Naive thymus-derived CD4-positive, alpha-beta T cell (primary cell): ENCODE results near the gene CACUL1. TPM values are rescaled to one million over a fixed set of nuclear protein-coding genes. Genes with fewer than 3 reads are reported as not detected.

Source experiments
- ATAC-seq: fragments of 150-1000 bp; cut with Tn5 transposase; 2 replicates; pipeline ENCODE4 v1.10.0; 2021; ENCODE audit warnings: mild to moderate bottlenecking, moderate library complexity
- CTCF ChIA-PET: fragments of 350-600 bp; sonication (Branson Sonifier 250); formaldehyde crosslinking; loops from one replicate; lab custom pipeline; 2021; ENCODE audit warnings: antibody characterized with exemption; lab: Charles Lee
- POLR2A ChIA-PET: fragments of 350-600 bp; sonication (Branson Sonifier 250); formaldehyde crosslinking; loops from one replicate; lab custom pipeline; 2021; ENCODE audit warnings: antibody characterized with exemption, inconsistent platforms; lab: Charles Lee
- DNase-seq, 9 donors: peaks; one replicate each; pipeline versions ENCODE4 v3.0.0 to v3.0.0-alpha.2; 2020 to 2022; ENCODE audit warnings: mixed read lengths in 1 of 9
- H3K27ac ChIP-seq: one replicate; pipeline ENCODE4 v1.7.0; 2013; ENCODE audit warnings: mild to moderate bottlenecking, low read depth, low read length, moderate library complexity
- H3K27me3 ChIP-seq, 2 donors: one replicate each; pipeline ENCODE4 v1.7.0; 2013; ENCODE audit warnings: low read length in 2 of 2, mild to moderate bottlenecking in 2 of 2, moderate library complexity in 2 of 2; ENCODE audit not compliant: control insufficient read depth in 2 of 2, insufficient read depth in 2 of 2
- H3K36me3 ChIP-seq, 3 experiments: 1 replicate in 2 of 3; 2 replicates in 1 of 3; pipeline ENCODE4 v1.7.0; 2013; ENCODE audit warnings: low read length in 3 of 3, mild to moderate bottlenecking in 3 of 3, moderate library complexity in 1 of 3; ENCODE audit not compliant: insufficient read depth in 3 of 3, control insufficient read depth in 2 of 3
- H3K4me1 ChIP-seq, 2 donors: one replicate each; pipeline ENCODE4 v1.7.0; 2013; ENCODE audit warnings: low read length in 2 of 2, mild to moderate bottlenecking in 2 of 2, moderate library complexity in 1 of 2; ENCODE audit not compliant: control insufficient read depth in 2 of 2, insufficient read depth in 2 of 2
- H3K4me3 ChIP-seq: 2 replicates; pipeline ENCODE4 v1.7.0; 2013; ENCODE audit warnings: mild to moderate bottlenecking, low read length
- H3K9me3 ChIP-seq, 3 experiments: 1 replicate in 2 of 3; 2 replicates in 1 of 3; pipeline ENCODE4 v1.7.0; 2013; ENCODE audit warnings: low read length in 3 of 3; ENCODE audit not compliant: control insufficient read depth in 2 of 3
- H3K27ac Mint-ChIP-seq, 9 donors: one replicate each; pipeline ENCODE4 v1.8.0; 2020 to 2022; ENCODE audit warnings: mixed read lengths in 9 of 9, mild to moderate bottlenecking in 8 of 9, moderate library complexity in 5 of 9, inconsistent platforms in 2 of 9
- H3K27me3 Mint-ChIP-seq, 5 donors: one replicate each; pipeline ENCODE4 v1.8.0; 2021 to 2022; ENCODE audit warnings: mixed read lengths in 5 of 5, mild to moderate bottlenecking in 1 of 5
- H3K36me3 Mint-ChIP-seq, 5 donors: one replicate each; pipeline ENCODE4 v1.8.0; 2020 to 2022; ENCODE audit warnings: mixed read lengths in 5 of 5, mild to moderate bottlenecking in 3 of 5, inconsistent platforms in 1 of 5
- H3K4me1 Mint-ChIP-seq, 7 donors: one replicate each; pipeline ENCODE4 v1.8.0; 2020 to 2022; ENCODE audit warnings: mixed read lengths in 7 of 7, mild to moderate bottlenecking in 3 of 7, inconsistent platforms in 1 of 7
- H3K4me3 Mint-ChIP-seq, 10 donors: one replicate each; pipeline ENCODE4 v1.8.0; 2020 to 2022; ENCODE audit warnings: mild to moderate bottlenecking in 10 of 10, mixed read lengths in 10 of 10, moderate library complexity in 6 of 10, inconsistent platforms in 2 of 10
- H3K9me3 Mint-ChIP-seq, 11 donors: one replicate each; pipeline ENCODE4 v1.8.0; 2020 to 2022; ENCODE audit warnings: mixed read lengths in 11 of 11, mild to moderate bottlenecking in 4 of 11, inconsistent platforms in 1 of 11, moderate library complexity in 1 of 11
- intact Hi-C, 2 donors: fragments of 100-400 bp; cut with micrococcal nuclease; formaldehyde crosslinking; loops; one replicate each; pipeline ENCODE4 v1.15.1; 2023
- polyA plus RNA-seq, 2 donors: library from polyadenylated mRNA; unstranded; fragments of 300-500 nt; fragmentation: Illumina TruSeq; gene quantifications; one replicate each; pipeline ENCODE4 v1.2.3, GENCODE V29; 2021
- total RNA-seq, 6 experiments: library from RNA in 5 of 6; stranded (reverse) in 5 of 6; gene quantifications; 1 replicate in 5 of 6; 2 replicates in 1 of 6; pipeline ENCODE4 v1.2.3 and lab custom pipeline; 2021 to 2026

CACUL1 gene
- total and polyA plus RNA-seq, 7 experiments from 2014 or later, result 20.0 to 66.6 (median 32.4) TPM

DNA sequence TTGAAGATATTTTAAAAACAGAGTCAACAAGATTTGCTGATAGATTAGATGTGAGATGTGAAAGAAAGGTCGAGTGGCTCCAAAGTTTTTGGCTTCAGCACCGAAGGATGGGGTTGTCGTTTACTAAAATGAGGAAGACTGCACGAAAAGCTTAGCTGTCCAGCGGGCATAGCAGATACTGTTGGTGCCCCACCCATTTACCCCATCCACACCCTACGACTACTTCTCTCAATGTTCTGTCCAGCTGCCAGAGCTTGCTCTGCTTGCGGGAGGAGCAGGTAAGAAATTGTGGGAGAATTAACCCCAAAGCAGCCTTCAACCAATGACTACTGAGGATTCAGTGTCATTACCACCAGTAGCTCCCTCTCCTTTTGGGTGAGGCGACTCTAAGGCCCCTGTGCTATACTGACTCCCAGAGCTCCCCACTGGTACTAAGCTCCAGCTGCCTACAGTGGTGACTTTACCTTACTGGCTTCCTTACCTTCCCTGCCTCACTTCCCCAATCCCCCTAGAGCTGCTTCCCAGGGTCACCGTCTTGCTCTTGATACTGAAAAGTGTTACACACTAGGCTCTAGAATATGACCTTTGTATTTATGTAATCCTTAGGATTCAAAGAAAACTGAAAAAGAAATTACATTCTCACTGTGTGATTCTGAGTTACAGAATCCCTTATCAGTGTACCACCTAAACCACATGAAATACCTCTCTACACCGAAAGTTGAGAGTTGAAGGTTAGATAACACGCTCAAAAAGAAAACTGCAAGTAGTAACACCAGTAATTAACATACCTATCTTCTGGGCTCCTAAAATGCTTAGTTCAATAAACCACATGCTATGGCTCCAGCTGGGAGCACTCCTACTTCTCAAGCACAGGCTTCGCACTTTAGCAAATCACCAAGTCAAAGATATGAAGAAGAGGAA is 22.3 kb downstream of the CACUL1 start:
- H3K9me3 Mint-ChIP-seq, result no peaks in the 10 kb centered on the region
- Histone ChIP-seq H3K4me3 (peak overlapping the region; percentile 29), H3K4me1 (peaks cover 39 to 64% of the 10 kb centered on the region in 2 donors), H3K36me3 (no peaks in the 10 kb centered on the region), H3K27me3 (no peaks in the 10 kb centered on the region), H3K27ac (peak overlapping the region; percentile 50), H3K9me3 (no peaks in the 10 kb centered on the region)
- ChIA-PET CTCF (interaction anchor here (0.9 to 1.5 kb wide), 4 partner anchors 13 to 164 kb away, joined by 3 to 14 read pairs (median 6); no protein-coding TSS in a partner anchor), POLR2A (interaction anchor here (0.6 to 1.2 kb wide), 2 partner anchors 22 to 74 kb away, joined by 3 to 4 read pairs; partner anchors contain the start of gene CACUL1)
- H3K4me1 Mint-ChIP-seq, result peaks cover 59 to 91% (median 86%) of the 10 kb centered on the region in 7 donors
- no peaks in the 10 kb centered on the region for H3K27me3 Mint-ChIP-seq
- intact Hi-C loops, result loop anchor here (1.0 to 10.0 kb wide), 2 partner anchors 23 to 122 kb away; no protein-coding TSS in a partner anchor
- H3K4me3 Mint-ChIP-seq, result peak overlapping the region; percentile 67 to 84 (median 76)
- peaks cover 0 to 3% (median 0%) of the 10 kb centered on the region in 5 donors for H3K36me3 Mint-ChIP-seq
- ATAC-seq (peak; percentile 70), DNase-seq (peak in 6 of 9 donors; percentile 31 to 58 (median 40))
- peak overlapping the region; percentile 69 to 95 (median 86) for H3K27ac Mint-ChIP-seq

DNA sequence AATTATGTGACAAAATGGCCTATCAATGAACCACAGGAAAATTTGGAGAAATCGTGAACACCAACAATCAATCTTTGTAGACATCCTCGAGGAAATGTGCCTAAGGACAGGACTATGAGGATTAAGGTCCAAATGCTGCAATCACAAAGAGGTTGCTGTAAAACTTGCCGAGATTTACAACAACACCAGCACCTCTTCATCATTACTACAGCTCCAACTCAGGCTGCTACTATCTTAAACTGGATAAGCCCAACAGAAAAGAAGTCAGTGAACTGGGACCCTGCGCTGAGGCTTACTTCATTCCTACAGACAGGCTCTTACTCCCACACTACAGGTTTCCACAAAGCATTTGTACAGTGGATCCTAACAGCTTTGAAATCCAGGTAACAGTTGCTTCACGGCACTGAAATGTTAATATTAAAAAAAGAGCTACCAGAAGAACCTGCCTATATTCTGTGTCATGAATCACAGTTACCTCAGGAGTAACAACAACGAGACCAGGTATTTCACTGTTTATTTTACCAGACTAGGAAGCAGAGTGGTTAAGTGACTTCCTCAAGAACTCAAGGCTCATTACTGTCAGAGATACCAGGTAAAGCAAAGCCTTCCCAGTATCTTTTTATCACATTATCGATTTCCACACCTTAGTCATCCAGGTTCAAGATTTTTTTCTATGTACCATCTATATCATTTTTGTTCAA is 23.9 kb downstream of the CACUL1 start:
- no peaks in the 10 kb centered on the region for H3K27me3 ChIP-seq
- peak overlapping the region; percentile 1 to 82 (median 66) for H3K4me3 Mint-ChIP-seq
- H3K36me3 Mint-ChIP-seq, result peaks cover 0 to 10% (median 4%) of the 10 kb centered on the region in 5 donors
- DNase-seq (peak in 1 of 9 donors; percentile 21), ATAC-seq (no peak)
- peaks cover 39 to 64% of the 10 kb centered on the region in 2 donors for H3K4me1 ChIP-seq
- H3K27ac ChIP-seq, result no peak overlapping the region
- H3K4me3 ChIP-seq, result peak overlapping the region; percentile 21
- H3K9me3 Mint-ChIP-seq, result no peaks in the 10 kb centered on the region
- H3K36me3 ChIP-seq, result no peaks in the 10 kb centered on the region
- peak overlapping the region; percentile 10 to 95 (median 85) for H3K27ac Mint-ChIP-seq
- intact Hi-C loops, result loop anchor here (1.0 to 10.0 kb wide), 3 partner anchors 33 to 124 kb away; no protein-coding TSS in a partner anchor
- peaks cover 51 to 85% (median 79%) of the 10 kb centered on the region in 7 donors for H3K4me1 Mint-ChIP-seq
- CTCF ChIA-PET, result no interaction called here
- H3K27me3 Mint-ChIP-seq, result no peaks in the 10 kb centered on the region
- POLR2A ChIA-PET, result interaction anchor here (1.0 kb wide), 1 partner anchor 24 kb away, joined by 4 read pairs; the partner anchor contains the start of gene CACUL1
- no peaks in the 10 kb centered on the region for H3K9me3 ChIP-seq

DNA sequence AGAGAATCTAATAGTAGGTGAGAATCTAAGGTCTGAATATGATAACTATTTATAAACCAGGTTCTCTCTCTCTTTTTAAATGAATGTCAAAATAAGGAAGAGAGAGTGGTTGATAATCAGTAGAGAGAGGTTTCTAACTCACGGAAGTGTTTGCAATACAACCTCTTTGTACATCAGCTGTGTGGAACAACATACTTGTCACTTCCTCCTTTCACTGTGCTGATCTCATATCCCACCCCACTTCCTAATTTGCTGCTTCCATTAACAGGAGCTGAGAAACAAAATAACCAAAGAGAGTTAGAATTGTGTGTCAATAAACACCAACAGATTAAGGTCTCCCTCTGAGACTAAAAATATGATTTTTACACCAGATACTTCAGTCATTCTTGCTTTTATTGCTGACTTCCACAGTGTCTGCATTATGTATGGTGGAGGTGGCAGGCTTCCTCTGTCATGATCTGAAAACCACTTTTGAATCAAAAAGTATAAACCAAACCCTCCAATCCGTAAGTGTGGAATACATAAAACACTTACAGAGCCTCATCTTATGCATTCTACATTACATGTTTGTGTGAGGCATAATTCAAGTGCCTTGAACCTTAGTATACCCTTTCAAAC is 25.0 kb downstream of the CACUL1 start:
- H3K27ac ChIP-seq, result peak overlapping the region; percentile 14
- H3K9me3 Mint-ChIP-seq, result no peaks in the 10 kb centered on the region
- no peaks in the 10 kb centered on the region for H3K36me3 ChIP-seq
- H3K4me3 ChIP-seq, result no peak overlapping the region
- peak in 7 of 9 donors; percentile 22 to 54 (median 51) for DNase-seq
- peaks cover 39 to 58% of the 10 kb centered on the region in 2 donors for H3K4me1 ChIP-seq
- no peaks in the 10 kb centered on the region for H3K9me3 ChIP-seq
- peaks cover 0 to 12% (median 5%) of the 10 kb centered on the region in 5 donors for H3K36me3 Mint-ChIP-seq
- no peaks in the 10 kb centered on the region for H3K27me3 Mint-ChIP-seq
- H3K4me1 Mint-ChIP-seq, result peaks cover 47 to 80% (median 69%) of the 10 kb centered on the region in 7 donors
- ATAC-seq, result peak; percentile 85
- peak overlapping the region in 9 of 10 donors; percentile 26 to 79 (median 65) for H3K4me3 Mint-ChIP-seq
- intact Hi-C loops, result loop anchor here (2.0 to 10.0 kb wide), 2 partner anchors 71 to 125 kb away; no protein-coding TSS in a partner anchor
- peak overlapping the region; percentile 29 to 95 (median 78) for H3K27ac Mint-ChIP-seq
- no peaks in the 10 kb centered on the region for H3K27me3 ChIP-seq
- ChIA-PET CTCF (interaction anchor here (1.2 to 1.8 kb wide), 3 partner anchors 9 to 159 kb away, joined by 3 to 9 read pairs (median 3); no protein-coding TSS in a partner anchor), POLR2A (interaction anchor here (0.7 to 1.0 kb wide), 2 partner anchors 25 to 390 kb away, joined by 3 to 4 read pairs; partner anchors contain the start of gene CACUL1)

DNA sequence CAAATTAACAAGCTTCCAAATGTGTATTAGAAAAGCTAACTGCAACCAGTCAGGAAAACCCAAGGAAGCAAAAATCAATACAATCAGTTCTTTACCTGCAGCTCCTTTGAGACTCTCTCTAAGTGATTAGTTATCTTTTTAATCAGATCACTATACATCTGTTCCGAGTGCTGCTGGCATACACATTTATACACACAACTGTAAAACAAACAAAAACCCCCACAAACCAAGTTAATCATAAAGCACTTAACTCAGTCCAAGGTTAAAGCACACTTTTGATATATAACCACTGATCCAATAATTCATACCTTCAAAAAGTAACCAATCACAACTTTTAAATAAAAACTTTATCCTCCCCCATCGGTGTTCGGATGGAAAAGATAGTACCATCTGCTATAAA is 25.6 kb downstream of the CACUL1 start:
- H3K4me3 Mint-ChIP-seq, result peak overlapping the region in 9 of 10 donors; percentile 26 to 79 (median 65)
- peaks cover 44 to 74% (median 64%) of the 10 kb centered on the region in 7 donors for H3K4me1 Mint-ChIP-seq
- Histone ChIP-seq H3K9me3 (no peaks in the 10 kb centered on the region), H3K4me1 (peaks cover 39 to 52% of the 10 kb centered on the region in 2 donors), H3K36me3 (no peaks in the 10 kb centered on the region), H3K4me3 (no peak overlapping the region), H3K27ac (peak overlapping the region; percentile 14), H3K27me3 (no peaks in the 10 kb centered on the region)
- CTCF ChIA-PET, result interaction anchor here (0.7 to 1.8 kb wide), 5 partner anchors 10 to 160 kb away, joined by 3 to 9 read pairs (median 3); no protein-coding TSS in a partner anchor
- DNase-seq (no peak), ATAC-seq (no peak)
- intact Hi-C loops, result no loop called here
- H3K27ac Mint-ChIP-seq, result peak overlapping the region; percentile 29 to 95 (median 78)
- no peaks in the 10 kb centered on the region for H3K27me3 Mint-ChIP-seq
- H3K9me3 Mint-ChIP-seq, result no peaks in the 10 kb centered on the region
- H3K36me3 Mint-ChIP-seq, result peaks cover 0 to 16% (median 5%) of the 10 kb centered on the region in 5 donors
- POLR2A ChIA-PET, result interaction anchor here (0.7 to 1.2 kb wide), 2 partner anchors 26 to 390 kb away, joined by 3 to 4 read pairs; partner anchors contain the start of gene CACUL1

DNA sequence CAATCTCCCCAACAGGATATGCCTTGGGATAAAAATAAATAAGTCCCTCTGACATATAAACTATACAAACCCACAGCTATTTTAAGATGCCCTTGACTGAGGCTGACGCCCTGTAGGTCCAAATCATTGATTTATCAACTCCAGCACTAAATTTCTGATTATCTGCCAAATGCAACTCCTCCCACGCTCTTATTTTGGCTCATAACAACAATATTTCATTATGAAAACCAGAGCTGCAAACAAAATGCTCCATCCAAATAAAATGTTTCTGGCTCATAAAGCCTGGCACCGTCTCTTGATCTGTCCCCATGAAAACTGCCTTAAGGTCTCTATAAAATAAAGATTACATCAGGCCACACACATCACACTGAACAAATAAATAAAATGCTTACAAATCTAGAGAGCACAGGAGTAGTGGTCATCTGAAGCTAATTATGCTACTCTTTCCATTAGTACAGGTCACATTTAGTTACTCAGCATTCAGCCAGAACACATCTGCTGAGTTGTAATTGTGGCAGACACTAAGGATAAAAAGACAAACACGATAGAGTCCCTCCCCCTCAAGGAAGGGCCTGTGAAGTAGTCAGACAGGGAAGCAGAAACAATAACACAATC is 28.8 kb downstream of the CACUL1 start:
- Histone ChIP-seq H3K9me3 (no peaks in the 10 kb centered on the region), H3K36me3 (no peaks in the 10 kb centered on the region), H3K27ac (no peak overlapping the region), H3K4me3 (no peak overlapping the region), H3K4me1 (peaks cover 21% of the 10 kb centered on the region in 2 donors), H3K27me3 (no peaks in the 10 kb centered on the region)
- Mint-ChIP-seq H3K36me3 (peaks cover 0 to 16% (median 5%) of the 10 kb centered on the region in 5 donors), H3K27me3 (no peaks in the 10 kb centered on the region), H3K4me3 (no peak overlapping the region), H3K9me3 (no peaks in the 10 kb centered on the region), H3K4me1 (peaks cover 17 to 45% (median 33%) of the 10 kb centered on the region in 7 donors), H3K27ac (peak overlapping the region in 3 of 9 donors; percentile 3 to 62 (median 54))
- CTCF ChIA-PET, result interaction anchor here (0.5 to 1.1 kb wide), 3 partner anchors 24 to 158 kb away, joined by 3 read pairs; no protein-coding TSS in a partner anchor
- DNase-seq (no peak), ATAC-seq (no peak)
- POLR2A ChIA-PET, result interaction anchor here (0.9 kb wide), 1 partner anchor 29 kb away, joined by 4 read pairs; the partner anchor contains the start of gene CACUL1
- intact Hi-C loops, result no loop called here
